Measurements from ENCODE around the gene MFRP.

The MFRP gene

GRCh38 chr11:119337581-119338317 is 8.8 kb downstream of the MFRP start:
- DNase-seq: no peak

GRCh38 chr11:119336744-119337469 is 9.6 kb downstream of the MFRP start:
- DNase-seq: no peak

DNA sequence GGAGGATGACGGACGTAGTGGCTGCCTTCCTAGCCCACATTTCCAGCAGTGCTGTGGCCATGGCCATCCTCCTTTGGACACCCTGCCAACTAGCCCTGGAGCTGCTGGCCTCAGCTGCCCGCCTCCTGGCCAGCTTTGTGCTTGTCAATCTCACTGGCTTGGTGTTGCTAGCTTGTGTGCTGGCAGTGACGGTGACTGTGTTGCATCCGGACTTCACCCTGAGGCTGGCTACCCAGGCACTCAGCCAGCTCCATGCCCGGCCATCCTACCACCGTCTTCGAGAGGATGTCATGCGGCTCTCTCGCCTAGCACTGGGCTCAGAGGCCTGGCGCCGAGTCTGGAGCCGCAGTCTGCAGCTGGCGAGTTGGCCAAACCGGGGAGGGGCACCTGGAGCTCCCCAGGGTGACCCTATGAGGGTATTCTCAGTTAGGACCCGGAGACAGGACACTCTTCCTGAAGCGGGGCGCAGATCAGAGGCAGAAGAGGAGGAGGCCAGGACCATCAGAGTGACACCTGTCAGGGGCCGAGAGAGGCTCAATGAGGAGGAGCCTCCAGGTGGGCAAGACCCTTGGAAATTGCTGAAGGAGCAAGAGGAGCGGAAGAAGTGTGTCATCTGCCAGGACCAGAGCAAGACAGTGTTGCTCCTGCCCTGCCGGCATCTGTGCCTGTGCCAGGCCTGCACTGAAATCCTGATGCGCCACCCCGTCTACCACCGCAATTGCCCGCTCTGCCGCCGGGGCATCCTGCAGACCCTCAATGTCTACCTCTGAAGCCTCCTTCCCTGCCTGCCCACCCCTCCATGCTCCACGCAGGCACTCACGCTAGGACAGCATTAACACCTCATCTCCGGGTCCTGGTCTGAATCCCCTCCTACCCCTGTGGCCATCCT is 10.6 kb downstream of the MFRP start:
- no peak for DNase-seq

DNA sequence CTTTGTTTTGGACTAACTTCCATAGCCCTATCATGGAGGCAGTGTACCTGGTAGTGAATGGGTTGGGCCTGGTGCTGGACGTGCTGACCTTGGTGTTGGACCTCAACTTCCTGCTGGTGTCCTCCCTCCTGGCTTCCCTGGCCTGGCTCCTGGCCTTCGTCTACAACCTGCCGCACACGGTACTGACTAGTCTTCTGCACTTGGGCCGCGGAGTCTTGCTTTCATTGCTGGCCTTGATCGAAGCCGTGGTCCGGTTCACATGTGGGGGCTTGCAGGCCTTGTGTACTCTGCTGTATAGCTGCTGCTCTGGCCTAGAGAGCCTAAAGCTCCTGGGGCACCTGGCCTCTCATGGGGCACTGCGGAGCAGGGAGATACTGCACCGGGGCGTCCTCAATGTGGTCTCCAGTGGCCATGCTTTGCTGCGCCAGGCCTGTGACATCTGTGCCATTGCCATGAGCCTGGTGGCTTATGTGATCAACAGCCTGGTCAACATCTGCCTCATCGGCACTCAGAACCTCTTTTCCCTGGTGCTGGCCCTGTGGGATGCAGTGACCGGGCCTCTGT is 11.3 kb downstream of the MFRP start:
- DNase-seq: no peak

DNA sequence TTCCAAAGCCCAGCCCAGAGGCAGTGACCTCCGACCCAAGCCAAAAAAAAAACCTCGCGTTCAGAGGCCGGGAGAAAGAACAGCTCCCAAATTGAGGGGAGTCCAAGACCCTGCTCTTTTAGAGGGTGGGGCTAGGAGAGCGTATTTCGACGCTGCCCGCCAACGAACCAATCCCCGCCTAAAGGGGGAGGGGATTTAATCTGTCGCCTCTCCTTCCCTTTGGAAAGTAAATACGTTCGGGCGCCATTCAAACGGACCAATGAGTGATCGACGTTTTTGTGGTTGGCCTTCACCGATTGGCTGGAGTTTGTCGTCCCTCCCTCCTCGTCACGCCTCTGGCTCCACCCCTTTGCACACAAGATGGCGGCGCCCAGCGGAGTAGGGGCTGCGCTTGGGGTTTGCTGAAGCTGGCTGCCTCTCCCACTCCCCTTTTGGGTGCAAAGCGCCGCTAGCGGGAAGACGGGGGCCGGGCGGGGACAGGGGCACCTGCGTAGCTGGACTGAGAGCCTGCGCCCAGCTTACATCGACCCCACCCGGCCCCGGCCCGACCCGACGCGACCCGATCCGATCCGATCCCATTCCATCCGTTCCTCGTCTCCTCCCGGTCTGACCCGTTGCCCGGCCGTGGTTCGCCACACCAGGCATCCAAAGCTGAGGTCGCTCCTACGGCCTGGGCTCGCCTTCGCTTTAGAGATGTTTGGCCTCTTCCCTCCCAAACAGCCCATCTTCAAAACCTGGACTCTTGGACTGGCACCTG is 12.2 kb downstream of the MFRP start, which contains the start of gene RNF26:
Gene RNF26 (plus strand): TSS at position 354 of the 757 bp plus-strand sequence. CDS start 596 bp downstream, outside the sequence.
- DNase-seq: peak; percentile 88

DNA sequence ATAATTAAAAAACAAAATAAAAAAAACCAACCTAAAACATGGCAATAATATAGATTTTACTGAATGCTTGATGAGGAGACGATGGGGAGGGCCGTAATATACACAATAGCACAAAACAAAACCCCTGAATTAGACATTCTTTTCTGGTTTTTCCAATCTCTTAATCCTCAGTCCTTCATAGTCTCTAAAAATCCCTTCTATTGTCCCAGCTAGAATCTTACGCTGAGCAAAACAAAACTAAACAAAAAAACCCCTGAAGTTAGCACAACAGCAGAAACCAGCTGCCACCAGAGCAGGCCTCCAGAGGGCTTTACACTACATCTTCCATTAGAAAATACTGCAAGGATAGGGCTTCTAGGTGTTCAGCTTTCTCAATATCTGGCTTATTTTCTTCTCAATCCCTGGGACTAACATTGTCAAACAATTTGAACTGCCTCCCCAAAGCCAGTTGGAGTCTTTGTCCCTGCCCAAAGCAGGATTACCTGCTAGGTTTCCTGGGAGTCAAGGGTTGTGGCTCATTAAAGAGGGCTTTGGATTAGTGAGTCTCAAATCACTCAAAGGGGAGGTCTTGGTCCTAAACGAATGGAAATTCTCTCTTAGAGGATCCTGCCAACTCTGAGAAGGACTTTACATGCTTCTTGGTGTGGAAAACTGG is 14.3 kb downstream of the MFRP start:
- no peak for DNase-seq

- no peak for DNase-seq
Observed at GRCh38 chr11:119330237-119330636, 16.3 kb downstream of the MFRP start.

DNA sequence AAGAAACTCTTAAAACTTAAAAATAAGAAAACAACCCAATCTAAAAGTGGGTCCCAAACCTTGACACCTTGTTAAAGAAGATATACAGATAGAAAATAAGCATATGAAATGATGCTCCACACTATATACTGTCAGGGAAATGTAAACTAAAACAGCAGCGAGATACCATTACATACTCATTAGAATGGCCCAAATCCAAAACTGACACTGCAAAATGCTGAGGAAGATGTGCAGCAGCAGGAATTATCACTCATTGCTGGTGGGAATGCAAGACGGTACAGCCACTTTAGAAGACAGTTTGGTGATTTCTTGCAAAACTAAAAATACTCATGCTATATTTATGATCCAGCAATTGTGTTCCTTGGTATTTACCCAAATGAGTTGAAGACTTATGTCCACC is 17.2 kb downstream of the MFRP start:
- no peak for DNase-seq

DNA sequence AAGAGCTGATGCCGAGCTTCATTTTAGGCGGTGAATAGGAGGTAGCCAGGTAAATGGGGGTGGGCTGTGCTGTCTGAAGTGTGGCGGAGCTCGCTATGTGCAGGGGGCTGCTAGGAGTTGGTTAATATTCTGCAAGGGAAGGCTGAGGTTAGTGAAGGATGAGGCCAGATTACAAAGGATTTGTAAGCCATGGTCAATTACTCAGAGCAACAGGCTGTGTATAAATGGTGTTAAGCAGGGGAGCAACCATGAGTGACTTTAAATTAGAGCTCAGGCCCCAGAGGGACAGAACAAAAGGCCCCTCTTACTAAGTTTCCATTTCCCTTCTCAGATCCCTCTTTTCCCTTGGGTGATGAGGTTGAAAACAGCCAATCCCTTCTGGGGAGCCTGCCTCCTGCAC is 22.3 kb downstream of the MFRP start:
- no peak for DNase-seq

GRCh38 chr11:119323532-119324033 is 22.9 kb downstream of the MFRP start:
- DNase-seq: peak; percentile 47

- DNase-seq: no peak
Observed at GRCh38 chr11:119322921-119323531, 23.5 kb downstream of the MFRP start.

DNA sequence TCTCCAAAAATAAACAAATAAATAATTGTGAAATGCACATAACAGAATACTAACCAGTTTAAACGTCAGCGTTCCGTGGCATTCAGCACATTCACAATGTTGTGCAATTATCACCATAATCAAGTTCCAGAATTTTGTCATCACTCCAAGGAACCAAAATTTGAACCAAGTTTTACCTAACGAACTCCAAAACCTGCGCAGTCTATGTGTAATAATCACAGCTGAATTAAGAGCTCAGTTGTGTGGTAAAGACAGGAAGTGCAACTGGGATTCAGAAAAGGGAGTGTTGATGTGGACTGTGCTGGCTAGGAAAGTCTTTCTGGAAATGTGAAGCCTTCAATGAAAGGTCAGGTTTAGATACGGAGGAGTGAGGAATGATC is 24.2 kb downstream of the MFRP start:
- DNase-seq: no peak

DNA sequence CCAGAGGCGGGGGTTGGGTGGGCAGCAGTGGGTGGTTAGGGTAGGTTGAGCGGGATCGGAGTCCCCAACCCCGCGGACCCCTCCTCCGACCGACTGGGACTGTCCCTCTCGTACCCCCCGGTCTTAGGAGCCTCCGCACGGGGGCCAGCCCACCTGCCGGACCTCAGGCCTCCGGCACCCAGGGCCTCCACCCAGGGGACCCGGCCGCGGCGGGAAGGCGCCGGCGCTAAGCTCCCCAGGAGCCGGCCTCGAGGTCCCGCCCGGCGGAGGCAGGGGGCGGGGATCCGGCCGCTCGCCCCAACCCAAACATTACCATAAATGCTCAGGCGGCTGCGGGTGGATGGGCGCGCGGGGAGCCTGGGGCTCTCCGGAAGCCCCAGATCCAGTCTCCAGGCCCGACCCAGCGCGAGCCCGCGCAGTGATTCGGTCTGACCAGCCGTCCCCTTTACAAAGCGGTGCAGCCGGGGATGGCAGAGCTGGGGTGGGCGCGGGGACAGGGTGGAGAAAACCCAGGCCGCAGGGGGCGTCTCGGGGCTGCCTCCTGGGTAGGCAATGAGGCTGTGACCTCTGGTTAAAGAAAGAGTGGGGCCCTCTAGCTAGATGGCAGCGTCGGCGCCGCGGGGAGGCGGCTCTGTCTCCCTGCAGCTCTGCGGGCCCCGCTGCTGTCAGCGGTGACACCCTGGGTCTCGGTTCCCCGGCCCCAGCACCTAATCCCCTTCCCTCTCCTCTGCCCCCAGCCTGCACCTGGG is 25.6 kb downstream of the MFRP start:
- peak; percentile 83 for DNase-seq

DNA sequence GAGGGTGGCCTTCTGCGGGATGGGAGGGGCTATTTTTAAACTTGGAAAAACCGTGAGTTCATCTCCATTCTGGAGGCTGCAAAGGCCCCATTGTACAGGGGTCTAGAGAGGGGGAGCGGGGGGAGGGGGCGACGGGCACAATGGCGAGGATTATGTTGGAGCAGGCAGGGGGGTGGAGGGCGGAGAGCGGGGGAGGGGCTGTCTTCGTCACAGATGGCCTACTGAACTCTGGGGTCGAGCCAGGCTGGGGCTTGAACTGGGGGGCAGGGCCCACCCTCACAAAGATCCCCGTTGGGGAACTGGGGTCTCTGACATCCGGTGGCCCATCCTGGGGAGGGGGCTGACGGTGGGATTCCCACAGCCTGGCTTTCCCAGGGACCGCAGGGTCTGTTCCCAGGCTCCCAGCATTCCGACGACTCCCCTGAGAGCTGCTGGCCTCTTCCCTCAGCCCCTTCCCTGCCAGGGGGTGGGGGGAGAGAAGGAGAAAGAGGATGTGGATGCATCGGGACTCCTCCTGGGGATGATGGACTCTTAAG is 26.2 kb downstream of the MFRP start:
- DNase-seq: no peak

DNA sequence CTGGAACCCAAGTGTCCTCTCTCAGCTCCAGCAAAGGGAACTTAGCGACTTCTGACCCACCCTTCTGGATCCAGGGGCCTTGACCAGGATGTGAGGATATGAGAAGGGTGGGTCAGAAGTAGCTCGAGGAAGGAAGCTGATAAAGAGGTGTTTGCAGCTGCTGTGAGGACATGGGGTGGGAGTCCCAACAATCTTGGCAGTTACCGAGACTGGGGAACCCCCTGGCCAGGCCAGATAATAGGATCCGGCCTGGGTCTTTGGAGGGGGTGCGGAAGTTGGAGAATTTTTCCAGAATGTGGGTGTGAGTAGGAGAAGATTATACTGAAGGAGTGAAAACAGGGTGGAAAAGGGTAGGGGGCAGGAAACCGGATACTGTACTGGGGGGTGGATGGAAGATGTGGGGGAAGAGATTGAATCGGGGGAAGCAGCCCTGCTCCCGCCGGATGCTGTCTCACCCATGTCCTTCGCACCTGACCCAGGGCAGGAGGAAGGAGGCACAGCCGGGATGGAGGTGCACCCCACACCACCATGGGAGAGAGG is 26.7 kb downstream of the MFRP start:
- no peak for DNase-seq

DNA sequence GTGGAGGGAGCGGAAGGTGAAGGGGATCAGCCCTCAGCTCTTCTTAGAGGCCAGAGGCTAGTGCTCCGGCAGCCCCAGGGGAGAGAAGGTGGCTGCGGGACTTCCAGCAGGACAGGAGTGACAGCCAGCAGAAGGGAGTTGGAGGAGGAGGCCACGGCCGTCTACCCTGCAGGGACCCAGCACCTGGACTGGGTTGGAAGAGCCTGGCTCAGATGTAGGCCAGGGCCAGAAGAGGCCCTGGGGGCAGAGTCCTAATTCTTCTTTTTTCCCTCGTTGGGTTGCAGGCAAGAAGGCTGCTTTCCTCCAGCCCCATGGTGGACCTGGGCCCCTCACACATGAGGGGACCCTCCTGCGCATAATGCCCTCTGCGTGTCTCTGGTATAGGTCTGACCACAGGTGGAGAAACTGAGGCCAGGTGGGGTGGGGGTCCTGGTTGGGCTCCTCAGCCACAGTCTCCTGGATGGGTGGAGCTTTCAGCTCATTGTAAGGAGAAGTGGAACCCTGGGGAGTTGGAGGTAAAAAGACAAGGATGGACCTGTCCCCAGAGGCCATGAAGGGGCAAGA is 27.3 kb downstream of the MFRP start:
- DNase-seq: no peak

DNA sequence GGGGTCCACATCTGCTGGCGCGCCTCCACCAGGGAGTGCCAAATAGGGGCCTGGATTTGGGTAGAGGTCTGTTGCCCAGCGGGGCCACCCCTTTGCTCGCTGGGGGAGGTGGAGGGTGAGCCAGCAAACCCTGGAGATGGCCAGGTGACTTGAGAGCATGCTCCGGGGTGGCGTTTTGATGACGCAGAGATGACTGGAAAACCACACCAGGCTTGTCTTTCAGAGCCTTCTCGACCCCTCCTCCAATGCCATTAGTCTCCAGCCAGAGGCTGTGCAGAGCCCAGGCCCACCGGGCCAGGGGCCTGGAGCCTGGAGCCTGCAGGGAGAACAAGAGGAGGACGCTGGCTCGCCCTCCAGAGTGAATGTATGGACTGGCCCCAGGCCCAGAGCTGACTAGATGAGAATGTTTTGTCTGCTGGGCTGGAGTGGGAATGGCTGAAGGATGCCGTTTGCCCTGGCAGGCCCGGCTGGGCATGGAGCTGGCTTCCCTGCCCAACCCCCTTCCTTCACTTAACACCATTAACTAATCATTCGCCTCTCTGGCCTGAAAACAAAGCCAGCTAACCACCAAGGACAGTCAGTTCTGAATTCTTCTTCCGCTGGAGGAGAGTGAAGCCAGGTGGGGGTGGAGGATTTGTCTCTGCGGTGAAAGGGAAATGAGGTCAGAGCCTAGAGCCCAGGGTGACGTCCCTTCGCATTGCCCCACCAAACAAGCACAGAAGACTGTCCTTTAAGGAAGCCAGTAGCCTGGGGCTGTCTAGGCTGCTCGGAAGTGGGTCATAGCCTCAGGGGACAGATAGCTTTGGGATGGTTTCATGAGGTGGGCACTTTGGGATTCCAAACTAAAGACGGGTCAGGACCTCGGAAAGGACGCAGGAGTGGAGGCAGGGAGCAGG is 28.0 kb downstream of the MFRP start:
- DNase-seq: peak; percentile 41
